SU-DHL-6 (cell line): Measurements from ENCODE around the gene SRP19.

Experiments used
- EZH2phosphoT487 ChIP-seq: fragments of 200-600 bp; sonication (generic), shearing (Covaris generic); conservative IDR thresholded peaks from 2 replicates; pipeline ENCODE4 v1.6.1; 2018; ENCODE audit warnings: mild to moderate bottlenecking, antibody characterized with exemption, low read length, moderate library complexity, mixed read lengths
- TF ChIP-seq, protein P1 (sequence below): fragments of 200-600 bp; sonication (generic); IDR thresholded peaks from one replicate; pipeline ENCODE4 v1.5.1; 2017; ENCODE audit warnings: antibody characterized with exemption, mild to moderate bottlenecking, low read length, moderate library complexity; ENCODE audit not compliant: insufficient read depth, poor library complexity, severe bottlenecking

DNA sequence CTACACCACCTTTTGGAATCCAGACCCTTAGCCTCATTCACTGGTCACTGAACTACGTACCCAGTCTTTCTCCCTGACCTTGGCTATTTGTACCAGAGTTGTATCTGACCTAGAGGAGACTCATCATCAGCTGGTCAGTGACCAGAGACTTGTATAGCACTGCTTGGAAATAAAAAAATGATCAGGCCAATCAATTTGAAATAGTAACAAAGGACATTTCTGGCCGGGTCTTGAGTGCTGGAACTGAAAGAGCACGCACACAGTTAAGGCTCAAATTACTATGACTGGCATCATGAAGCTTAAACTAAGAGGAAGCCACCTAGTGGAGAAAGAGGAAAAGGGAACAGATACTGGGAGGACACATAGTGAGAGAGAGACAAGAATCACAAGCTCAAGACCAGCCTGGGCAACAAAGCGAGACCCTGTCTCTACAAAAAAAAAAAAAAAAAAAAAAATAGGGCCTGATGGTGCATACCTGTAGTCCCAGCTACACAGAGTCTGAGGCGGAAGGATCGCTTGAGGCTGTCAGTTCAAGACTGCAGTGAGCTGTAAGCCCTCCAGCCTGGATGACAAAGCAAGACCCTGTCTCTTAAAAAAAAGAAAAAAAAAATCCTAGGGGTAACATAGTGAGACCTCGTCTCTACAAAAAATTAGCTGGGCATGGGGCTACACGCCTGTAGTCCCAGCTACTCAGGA, 12.8 kb upstream of the SRP19 start:
- TF ChIP-seq, protein P1, sequence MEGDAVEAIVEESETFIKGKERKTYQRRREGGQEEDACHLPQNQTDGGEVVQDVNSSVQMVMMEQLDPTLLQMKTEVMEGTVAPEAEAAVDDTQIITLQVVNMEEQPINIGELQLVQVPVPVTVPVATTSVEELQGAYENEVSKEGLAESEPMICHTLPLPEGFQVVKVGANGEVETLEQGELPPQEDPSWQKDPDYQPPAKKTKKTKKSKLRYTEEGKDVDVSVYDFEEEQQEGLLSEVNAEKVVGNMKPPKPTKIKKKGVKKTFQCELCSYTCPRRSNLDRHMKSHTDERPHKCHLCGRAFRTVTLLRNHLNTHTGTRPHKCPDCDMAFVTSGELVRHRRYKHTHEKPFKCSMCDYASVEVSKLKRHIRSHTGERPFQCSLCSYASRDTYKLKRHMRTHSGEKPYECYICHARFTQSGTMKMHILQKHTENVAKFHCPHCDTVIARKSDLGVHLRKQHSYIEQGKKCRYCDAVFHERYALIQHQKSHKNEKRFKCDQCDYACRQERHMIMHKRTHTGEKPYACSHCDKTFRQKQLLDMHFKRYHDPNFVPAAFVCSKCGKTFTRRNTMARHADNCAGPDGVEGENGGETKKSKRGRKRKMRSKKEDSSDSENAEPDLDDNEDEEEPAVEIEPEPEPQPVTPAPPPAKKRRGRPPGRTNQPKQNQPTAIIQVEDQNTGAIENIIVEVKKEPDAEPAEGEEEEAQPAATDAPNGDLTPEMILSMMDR = peak; percentile 73
- no peak for TF ChIP-seq EZH2phosphoT487
